Panc1 (cell line): Measurements from ENCODE around the gene KCNJ13. TPM values are rescaled to one million over a fixed set of nuclear protein-coding genes. Genes with fewer than 3 reads are reported as not detected.
A peak's percentile ranks its signal among the peaks of the same experiment; 100 is the strongest.

ENCODE experiments used
- ATAC-seq: fragments of 200-7000 bp; cut with Tn5 transposase; 2 replicates; pipeline ENCODE4 v1.9.1; 2020; ENCODE audit warnings: mild to moderate bottlenecking, moderate library complexity
- Bru-seq: library from RNA; stranded (reverse); fragments of 400-500 nt; gene quantifications from one replicate; lab custom pipeline; 2021; lab: Mats Ljungman, UMichigan
- BruChase-seq, 2 experiments: library from RNA; stranded (reverse); fragments of 400-500 nt; gene quantifications; one replicate each; lab custom pipeline; 2021; lab: Mats Ljungman, UMichigan
- BruUV-seq: library from RNA; stranded (reverse); fragments of 400-500 nt; replicated peaks from 2 replicates; lab custom pipeline; 2021; lab: Mats Ljungman, UMichigan
- CTCF ChIA-PET: fragments of 300-600 bp; sonication (Branson Sonifier 250); formaldehyde crosslinking; loops from one replicate; lab custom pipeline; 2022; ENCODE audit warnings: antibody characterized with exemption; lab: Charles Lee
- POLR2A ChIA-PET: fragments of 300-600 bp; sonication (Branson Sonifier 250); formaldehyde crosslinking; loops from one replicate; lab custom pipeline; 2022; ENCODE audit warnings: antibody characterized with exemption; lab: Charles Lee
- DNase-seq: peaks from one replicate; pipeline ENCODE4 v3.0.0-alpha.2; 2010; ENCODE audit warnings: low read depth, low spot score
- H3K27ac ChIP-seq: 2 replicates; pipeline ENCODE4 v1.5.1; 2011; ENCODE audit warnings: mild to moderate bottlenecking, low read length, inconsistent platforms
- H3K27me3 ChIP-seq: fragments of 200-500 bp; sonication (Bioruptor generic); 2 replicates; pipeline ENCODE4 v1.6.0; 2014; ENCODE audit warnings: low read length, inconsistent platforms; ENCODE audit not compliant: control insufficient read depth, insufficient read depth
- H3K36me3 ChIP-seq: fragments of 200-500 bp; sonication (Bioruptor generic); 2 replicates; pipeline ENCODE4 v1.5.1; 2014; ENCODE audit warnings: inconsistent platforms, mild to moderate bottlenecking, low read length, moderate library complexity; ENCODE audit not compliant: control insufficient read depth, insufficient read depth
- H3K4me1 ChIP-seq: 2 replicates; pipeline ENCODE4 v1.5.1; 2011; ENCODE audit warnings: inconsistent platforms, mild to moderate bottlenecking, low read length, moderate library complexity; ENCODE audit not compliant: control insufficient read depth, insufficient read depth
- H3K4me3 ChIP-seq, 2 experiments: 2 replicates each; pipeline ENCODE4 v1.5.1; 2011 to 2012; ENCODE audit warnings: low read depth in 2 of 2, low read length in 2 of 2, mild to moderate bottlenecking in 2 of 2, inconsistent platforms in 1 of 2, moderate library complexity in 1 of 2
- H3K9me3 ChIP-seq: fragments of 200-500 bp; sonication (Bioruptor generic); 2 replicates; pipeline ENCODE4 v1.5.1; 2014; ENCODE audit warnings: low read depth, mild to moderate bottlenecking, inconsistent platforms, low read length, moderate library complexity; ENCODE audit not compliant: control insufficient read depth, insufficient read depth
- CTCF ChIP-seq: fragments of 450-650 bp; IDR thresholded peaks from 2 replicates; pipeline ENCODE4 v1.5.1; 2017; ENCODE audit warnings: mild to moderate bottlenecking
- POLR2AphosphoS5 ChIP-seq: IDR thresholded peaks from 2 replicates; pipeline ENCODE4 v1.6.1; 2012; ENCODE audit warnings: mild to moderate bottlenecking, low read depth, low read length, moderate library complexity
- SIN3A ChIP-seq: IDR thresholded peaks from 2 replicates; pipeline ENCODE4 v1.6.1; 2012; ENCODE audit warnings: low read depth, mild to moderate bottlenecking, low read length, moderate library complexity, borderline replicate concordance; ENCODE audit not compliant: insufficient read depth
- TCF7L2 ChIP-seq: IDR thresholded peaks from 2 replicates; pipeline ENCODE4 v1.6.1; 2011; ENCODE audit warnings: mild to moderate bottlenecking, low read depth, low read length, inconsistent platforms
- in situ Hi-C: cut with HindIII; loops from 2 replicates; pipeline ENCODE4 v1.10.0; 2016; ENCODE audit warnings: low sequenced_read_pairs, low pct_unique_long_range_greater_than_20kb
- intact Hi-C: fragments of 100-400 bp; cut with micrococcal nuclease; formaldehyde crosslinking; loops from one replicate; pipeline ENCODE4 v1.10.0; 2022; ENCODE audit not compliant: unreplicated experiment
- long read RNA-seq: library from polyadenylated mRNA; unstranded; transcript quantifications from one replicate; pipeline ENCODE4 v2.0.0, GENCODE V29; 2021; ENCODE audit not compliant: unreplicated experiment
- polyA plus RNA-seq: library from polyadenylated mRNA; unstranded; fragments of >200 nt; gene quantifications from one replicate; pipeline ENCODE4 v1.2.1, GENCODE V29; 2012; ENCODE audit warnings: missing spikeins; ENCODE audit not compliant: insufficient read length
- total RNA-seq: library from RNA; stranded (reverse); gene quantifications from one replicate; pipeline ENCODE4 v1.2.1, GENCODE V29; 2021; ENCODE audit not compliant: unreplicated experiment
- TF ChIP-seq, protein P1 (sequence below), 2 experiments: IDR thresholded peaks; 2 replicates each; pipeline ENCODE4 v1.6.1; 2011 to 2012; ENCODE audit warnings: low read depth in 2 of 2, control low read depth in 1 of 2, low read length in 1 of 2, mild to moderate bottlenecking in 1 of 2, moderate library complexity in 1 of 2; ENCODE audit not compliant: insufficient read depth in 1 of 2

KCNJ13 gene
- total RNA-seq: 1.1 TPM
- 0.16 TPM for polyA plus RNA-seq
- Bru-seq, nascent RNA: percentile 34 among the genes with signal in this experiment
- percentile 24 among the genes with signal in this experiment for BruChase-seq, experiment 1, labeled RNA remaining after a 2-hour chase
- BruChase-seq, experiment 2, labeled RNA remaining after a 6-hour chase: percentile 26 among the genes with signal in this experiment
- long read RNA-seq, partial matches to known transcripts: 0 of 2 reads
- long read RNA-seq, other reads (novel, unspliced or antisense): 1 of 2 reads

- intact Hi-C loops: no loop called here
- POLR2A ChIA-PET: interaction anchor here (0.6 kb wide), 1 partner anchor 176 kb away, joined by 5 read pairs; no protein-coding TSS in a partner anchor
These were observed at the start of gene KCNJ13 for GRCh38 chr2:232776435-232776834. KCNJ13 (minus strand) TSS chr2:232776565; CDS start chr2:232771362, 5,203 bp downstream.

DNA sequence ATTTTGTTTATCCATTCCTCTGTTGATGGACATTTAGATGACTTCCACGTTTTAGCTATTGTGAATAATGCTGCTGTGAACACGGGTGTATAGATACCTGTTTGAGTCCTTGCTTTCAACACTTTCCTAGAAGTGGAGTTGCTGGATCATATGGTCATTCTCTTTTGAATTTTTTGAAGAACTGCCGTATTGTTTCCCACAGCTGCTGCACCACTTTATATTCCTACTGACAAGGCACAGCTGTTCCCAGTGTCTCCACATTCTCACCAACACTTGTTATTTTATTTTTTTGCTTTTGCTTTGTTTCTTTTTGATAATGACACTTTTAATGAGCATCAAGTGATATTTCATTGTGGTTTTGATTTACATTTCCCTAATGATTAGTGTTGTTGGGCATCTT lies 41.4 kb upstream of the KCNJ13 start:
- H3K9me3 ChIP-seq: no peaks in the 10 kb centered on the region
- H3K27ac ChIP-seq: no peak overlapping the region
- POLR2A ChIA-PET: no interaction called here
- no peak for ATAC-seq
- TF ChIP-seq, protein P1, sequence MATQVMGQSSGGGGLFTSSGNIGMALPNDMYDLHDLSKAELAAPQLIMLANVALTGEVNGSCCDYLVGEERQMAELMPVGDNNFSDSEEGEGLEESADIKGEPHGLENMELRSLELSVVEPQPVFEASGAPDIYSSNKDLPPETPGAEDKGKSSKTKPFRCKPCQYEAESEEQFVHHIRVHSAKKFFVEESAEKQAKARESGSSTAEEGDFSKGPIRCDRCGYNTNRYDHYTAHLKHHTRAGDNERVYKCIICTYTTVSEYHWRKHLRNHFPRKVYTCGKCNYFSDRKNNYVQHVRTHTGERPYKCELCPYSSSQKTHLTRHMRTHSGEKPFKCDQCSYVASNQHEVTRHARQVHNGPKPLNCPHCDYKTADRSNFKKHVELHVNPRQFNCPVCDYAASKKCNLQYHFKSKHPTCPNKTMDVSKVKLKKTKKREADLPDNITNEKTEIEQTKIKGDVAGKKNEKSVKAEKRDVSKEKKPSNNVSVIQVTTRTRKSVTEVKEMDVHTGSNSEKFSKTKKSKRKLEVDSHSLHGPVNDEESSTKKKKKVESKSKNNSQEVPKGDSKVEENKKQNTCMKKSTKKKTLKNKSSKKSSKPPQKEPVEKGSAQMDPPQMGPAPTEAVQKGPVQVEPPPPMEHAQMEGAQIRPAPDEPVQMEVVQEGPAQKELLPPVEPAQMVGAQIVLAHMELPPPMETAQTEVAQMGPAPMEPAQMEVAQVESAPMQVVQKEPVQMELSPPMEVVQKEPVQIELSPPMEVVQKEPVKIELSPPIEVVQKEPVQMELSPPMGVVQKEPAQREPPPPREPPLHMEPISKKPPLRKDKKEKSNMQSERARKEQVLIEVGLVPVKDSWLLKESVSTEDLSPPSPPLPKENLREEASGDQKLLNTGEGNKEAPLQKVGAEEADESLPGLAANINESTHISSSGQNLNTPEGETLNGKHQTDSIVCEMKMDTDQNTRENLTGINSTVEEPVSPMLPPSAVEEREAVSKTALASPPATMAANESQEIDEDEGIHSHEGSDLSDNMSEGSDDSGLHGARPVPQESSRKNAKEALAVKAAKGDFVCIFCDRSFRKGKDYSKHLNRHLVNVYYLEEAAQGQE (IDR thresholded peaks at IDR 0.05; ENCODE audit: insufficient read depth in 1 of 2, low read depth in 2 of 2, low read length in 1 of 2): no peak
- TF ChIP-seq CTCF: no peak
- TF ChIP-seq POLR2AphosphoS5: no peak
- TF ChIP-seq TCF7L2: no peak
- no peak for TF ChIP-seq SIN3A
- peaks cover 34% of the 10 kb centered on the region for H3K36me3 ChIP-seq
- DNase-seq: no peak
- CTCF ChIA-PET: no interaction called here
- intact Hi-C loops: no loop called here
- no peaks in the 10 kb centered on the region for H3K4me1 ChIP-seq
- TSS peak; percentile 26 for BruUV-seq
- no peak overlapping the region for H3K4me3 ChIP-seq
- in situ Hi-C loops: no loop called here
- no peaks in the 10 kb centered on the region for H3K27me3 ChIP-seq

More at GRCh38 chr2:232776435-232776834, at the start of gene KCNJ13:
- DNase-seq (no peak), ATAC-seq (peak; percentile 52; the same call in 1 of the 2 replicates)
- Histone ChIP-seq H3K27me3 (no peaks in the 10 kb centered on the region), H3K27ac (peak within 1 kb of the TSS; percentile 5; the same call in 1 of the 2 replicates), H3K36me3 (peaks cover 5% of the 10 kb centered on the region), H3K9me3 (no peaks in the 10 kb centered on the region), H3K4me1 (peaks cover 33% of the 10 kb centered on the region), H3K4me3 (no peak within 1 kb of the TSS)
- no TSS peak for BruUV-seq
- in situ Hi-C loops: no loop called here
- CTCF ChIA-PET: no interaction called here
- TF ChIP-seq TCF7L2: no peak
- TF ChIP-seq POLR2AphosphoS5: no peak
- TF ChIP-seq, protein P1 (IDR thresholded peaks at IDR 0.05; ENCODE audit: insufficient read depth in 1 of 2, low read depth in 2 of 2, low read length in 1 of 2): no peak
- no peak for TF ChIP-seq SIN3A
- no peak for TF ChIP-seq CTCF
